Stimulated activated CD4-positive, alpha-beta T cell treated with anti-CD3 and anti-CD28 coated beads, Interleukin-12 subunit alpha, Interleukin-12 subunit beta, amount 100 ng/mL, for 4 hours (primary cell): ENCODE results near the gene AIF1.
A peak's percentile ranks its signal among the peaks of the same experiment; 100 is the strongest.

Experiments
- DNase-seq: peaks from one replicate; pipeline ENCODE4 v3.0.0-alpha.2; 2020

AIF1 gene

DNA sequence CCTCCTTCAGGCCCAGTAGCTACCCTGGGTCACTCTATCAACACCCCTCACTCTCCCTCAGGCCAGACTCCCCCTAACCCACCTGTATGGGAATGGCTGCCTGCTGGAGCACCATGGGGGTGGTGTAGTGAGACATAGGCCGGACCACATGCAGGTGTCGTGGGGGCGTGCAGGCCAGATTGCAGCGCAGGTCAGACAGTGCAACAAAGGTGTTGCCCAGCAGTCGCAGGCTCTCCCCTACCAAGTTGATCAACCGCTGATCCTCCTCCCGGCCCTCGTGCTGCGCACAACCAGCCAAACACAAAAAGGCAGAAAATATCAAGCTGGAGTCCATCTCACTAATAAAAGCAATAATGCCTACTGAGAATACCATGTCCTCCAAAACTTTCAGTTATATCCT is 30.3 kb downstream of the AIF1 start:
- DNase-seq, result no peak

DNA sequence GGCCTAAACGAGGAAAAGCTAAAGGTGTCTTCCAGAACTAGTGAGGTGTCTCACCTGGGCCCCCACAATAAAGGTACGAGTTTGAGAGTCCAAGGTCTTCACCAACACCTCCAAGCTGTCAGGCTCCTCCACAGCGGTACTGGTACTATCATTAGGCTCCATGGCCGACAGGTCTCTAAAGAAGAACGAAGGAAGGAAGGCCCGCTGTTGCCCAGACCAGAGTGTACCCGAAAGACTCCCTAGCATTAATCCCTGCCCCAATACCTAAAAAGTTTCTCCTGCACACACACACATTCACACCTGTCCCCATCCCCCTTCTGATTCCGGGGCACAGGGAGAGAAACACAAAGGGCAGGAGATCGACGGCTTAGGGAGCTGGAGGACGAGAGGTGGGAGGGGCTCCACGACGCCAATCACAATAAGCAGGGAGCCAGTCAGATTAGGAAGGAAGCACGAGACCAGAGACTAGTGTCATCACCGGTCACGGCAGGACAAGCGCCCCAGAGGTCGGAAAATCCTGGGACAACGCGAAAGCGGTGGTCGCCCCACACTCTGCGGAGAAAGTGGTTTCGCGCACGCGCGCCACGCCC is 36.7 kb downstream of the AIF1 start:
- no peak for DNase-seq

DNA sequence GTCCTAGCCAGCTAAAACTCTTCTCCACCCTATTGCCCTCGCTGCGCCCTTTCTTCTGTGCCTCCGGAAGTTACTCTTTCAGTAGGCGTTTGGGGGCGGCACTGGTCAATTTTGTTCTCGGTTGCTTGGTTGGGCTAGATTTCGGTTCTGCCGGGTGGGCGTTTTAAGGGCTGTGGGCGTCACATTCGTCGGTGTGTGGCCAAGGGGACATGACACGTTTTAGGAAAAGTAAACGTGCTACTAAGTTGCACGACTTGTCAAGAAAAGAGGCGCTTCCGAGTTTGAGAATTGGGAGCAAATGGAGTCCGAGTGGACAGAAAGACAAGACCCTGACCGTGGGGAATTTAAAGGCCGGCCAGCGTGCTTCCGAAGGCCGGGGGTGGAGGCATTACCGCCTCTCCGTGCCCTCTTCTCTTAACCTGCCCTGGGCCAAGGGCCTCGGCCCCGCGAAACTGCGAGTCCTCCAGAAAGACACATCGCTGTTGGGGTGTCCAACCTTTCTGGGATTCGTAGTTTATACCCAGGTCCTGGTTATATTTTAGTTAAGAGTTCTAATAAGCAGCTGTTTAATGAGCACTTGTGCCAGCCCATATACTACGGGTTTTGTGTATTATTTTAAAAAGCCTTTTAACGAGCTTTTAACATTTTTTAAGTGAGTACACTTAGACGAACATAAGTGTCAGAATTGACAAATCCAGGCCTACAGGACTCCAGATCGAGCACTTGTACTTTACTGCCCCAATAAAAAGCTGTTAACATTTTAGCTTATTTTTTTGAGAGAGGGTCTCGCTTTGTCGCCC is 38.1 kb downstream of the AIF1 start:
- DNase-seq, result peak; percentile 78

DNA sequence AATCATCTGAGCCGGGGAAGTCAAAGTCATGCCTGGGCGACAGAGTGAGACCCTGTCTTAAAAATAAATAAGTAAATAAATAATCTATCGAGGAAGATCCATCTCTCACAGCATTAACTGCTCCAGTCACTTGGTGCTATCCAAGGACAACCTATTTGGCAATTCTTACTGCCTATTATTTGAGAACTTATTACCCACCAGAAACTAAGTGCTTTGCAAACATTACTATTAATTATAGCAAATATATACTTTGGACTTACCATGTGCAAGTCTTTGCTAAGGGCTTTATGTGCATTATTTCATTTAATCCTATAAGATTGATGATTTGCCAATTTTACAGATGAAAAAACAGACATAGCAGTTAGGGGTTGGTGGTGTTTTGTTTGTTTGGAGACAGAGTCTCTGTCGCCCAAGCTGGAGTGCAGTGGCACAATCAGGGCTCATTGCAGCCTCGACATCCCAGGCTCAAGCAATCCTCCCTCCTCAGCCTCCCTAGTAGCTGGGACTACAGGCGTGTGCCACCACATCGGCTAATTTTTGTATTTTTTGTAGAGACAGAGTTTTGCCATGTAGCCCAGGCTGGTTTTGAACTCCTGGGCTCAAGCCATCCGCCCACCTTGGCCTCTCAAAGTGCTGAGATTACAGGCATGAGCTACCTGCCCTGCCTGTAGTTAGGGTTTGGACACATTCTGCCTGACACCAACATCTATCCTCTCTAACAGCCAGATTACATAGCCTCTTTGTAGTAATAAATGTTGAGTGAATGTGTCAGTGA is 39.7 kb downstream of the AIF1 start:
- DNase-seq, result no peak

DNA sequence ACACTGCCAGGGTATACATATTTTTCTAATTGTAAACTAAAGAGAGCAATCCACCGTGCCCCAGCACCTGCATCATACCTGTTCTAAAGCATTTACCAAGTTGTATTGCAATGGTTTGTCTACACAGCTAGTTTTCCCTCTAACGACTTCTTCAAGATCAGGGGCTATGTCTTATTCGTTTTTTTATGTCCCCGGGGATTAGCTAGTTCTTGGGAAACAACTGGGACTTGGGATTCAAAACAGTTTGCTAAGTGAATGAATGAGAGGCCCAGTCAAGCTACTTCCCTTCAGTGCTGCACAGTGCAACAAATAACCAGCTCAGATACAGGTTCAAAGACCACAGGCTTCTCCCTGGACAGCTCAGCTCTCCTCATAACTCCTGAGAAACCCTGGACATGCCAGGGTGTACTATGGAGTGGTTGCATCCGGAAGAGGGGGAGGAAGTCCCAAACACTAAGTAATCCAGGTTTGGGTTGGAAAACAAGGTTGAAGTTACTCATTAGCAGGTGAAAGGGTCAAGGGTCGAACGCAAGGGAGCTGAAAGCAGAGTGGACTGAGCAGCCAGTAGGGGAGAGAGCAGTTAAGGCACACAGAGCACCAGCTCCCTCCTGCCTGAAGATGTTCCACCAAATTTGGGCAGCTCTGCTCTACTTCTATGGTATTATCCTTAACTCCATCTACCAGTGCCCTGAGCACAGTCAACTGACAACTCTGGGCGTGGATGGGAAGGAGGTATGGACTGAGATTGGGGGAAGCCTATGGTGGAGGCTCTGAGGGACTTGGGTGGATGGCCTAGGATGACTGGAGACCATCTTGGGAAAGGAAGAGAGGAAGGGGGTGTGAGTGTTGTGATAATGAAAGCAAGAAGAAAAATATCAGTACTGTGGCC is 40.6 kb downstream of the AIF1 start, which contains the start of gene APOM:
APOM (plus strand) TSS at position 546 of the 889 bp plus-strand sequence; CDS start at position 619, 73 bp downstream.
- DNase-seq, result no peak

DNA sequence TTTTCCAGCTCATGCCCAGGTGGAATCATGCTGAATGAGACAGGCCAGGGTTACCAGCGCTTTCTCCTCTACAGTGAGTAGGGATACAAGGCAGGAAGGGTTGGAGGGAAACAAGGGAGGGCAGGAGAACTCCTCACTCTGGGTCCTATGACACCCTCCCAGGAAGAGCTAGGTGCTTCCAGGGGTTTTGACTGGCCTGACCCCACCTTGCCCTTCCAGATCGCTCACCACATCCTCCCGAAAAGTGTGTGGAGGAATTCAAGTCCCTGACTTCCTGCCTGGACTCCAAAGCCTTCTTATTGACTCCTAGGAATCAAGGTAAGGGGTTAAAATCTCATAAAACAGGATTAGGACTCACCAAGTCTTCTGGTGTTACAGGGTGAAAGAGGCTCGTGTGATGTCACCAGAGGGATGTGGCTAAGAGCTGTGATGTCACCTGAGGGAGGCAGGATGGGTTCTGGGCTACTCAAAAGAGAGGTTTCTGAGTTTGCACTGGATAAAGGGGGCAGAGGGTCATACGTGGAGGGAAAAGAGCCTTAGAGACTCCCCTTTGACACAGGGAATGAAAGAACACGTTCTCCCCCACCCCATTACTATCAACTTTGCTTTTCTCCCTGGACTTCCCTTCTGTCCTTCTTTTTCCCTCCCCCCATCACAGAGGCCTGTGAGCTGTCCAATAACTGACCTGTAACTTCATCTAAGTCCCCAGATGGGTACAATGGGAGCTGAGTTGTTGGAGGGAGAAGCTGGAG is 42.5 kb downstream of the AIF1 start:
- no peak for DNase-seq

DNA sequence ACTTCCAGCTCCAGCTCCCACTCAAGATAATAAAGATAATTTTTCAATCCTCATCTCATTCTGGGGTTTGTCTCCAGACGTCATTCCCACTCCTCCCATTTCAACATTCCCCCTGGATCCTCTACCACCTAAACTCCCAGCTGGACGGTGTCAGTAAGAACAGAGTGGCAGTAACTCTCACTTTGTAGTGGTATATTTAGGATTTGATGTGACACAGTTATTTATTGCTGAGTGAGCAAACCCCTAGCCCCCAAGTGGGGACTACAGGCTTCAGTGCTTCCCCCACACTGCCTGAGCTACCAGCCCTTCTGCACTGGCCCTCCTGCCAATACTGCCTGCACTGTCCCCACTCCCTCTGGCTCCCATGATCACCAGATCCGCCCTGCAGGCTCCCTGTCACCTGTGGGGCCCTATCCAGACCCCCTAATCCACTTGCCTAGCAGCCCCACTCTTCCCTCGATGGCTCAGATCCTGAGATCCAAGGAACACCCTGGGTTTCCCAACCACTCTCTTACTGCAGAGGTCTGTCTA is 43.2 kb downstream of the AIF1 start:
- no peak for DNase-seq

DNA sequence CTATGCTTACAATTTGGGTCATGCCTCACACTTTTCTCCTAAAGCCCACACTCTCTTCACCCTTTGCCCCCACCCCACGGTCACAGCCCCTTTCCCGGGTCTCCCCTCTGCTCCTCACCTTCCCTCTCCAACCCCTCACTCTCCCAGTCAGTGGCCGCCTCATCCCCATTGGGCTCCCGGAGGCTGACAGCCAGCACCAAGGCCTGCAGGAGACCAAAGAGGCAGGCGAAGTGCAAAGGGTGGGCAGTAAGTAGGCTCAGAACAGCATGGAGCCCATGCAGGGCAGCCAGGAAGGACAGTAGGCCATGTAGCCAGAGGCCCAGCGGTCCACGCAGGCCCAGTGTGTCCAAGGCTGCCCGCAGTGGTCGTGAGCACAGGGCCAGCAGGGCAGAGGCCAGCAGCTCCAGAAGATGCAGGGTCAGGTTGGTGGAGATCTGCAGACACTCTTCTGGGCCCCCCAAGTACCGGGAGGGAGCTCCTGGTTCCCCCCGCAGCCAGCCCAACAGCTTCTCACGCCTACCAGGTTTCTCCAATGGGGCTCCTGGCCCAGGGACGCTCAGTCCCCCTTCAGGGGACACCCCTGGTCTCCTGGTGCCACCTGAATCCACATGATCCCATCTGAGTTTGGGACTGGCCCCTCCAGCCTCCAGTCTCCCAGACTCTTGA is 44.1 kb downstream of the AIF1 start:
- no peak for DNase-seq

DNA sequence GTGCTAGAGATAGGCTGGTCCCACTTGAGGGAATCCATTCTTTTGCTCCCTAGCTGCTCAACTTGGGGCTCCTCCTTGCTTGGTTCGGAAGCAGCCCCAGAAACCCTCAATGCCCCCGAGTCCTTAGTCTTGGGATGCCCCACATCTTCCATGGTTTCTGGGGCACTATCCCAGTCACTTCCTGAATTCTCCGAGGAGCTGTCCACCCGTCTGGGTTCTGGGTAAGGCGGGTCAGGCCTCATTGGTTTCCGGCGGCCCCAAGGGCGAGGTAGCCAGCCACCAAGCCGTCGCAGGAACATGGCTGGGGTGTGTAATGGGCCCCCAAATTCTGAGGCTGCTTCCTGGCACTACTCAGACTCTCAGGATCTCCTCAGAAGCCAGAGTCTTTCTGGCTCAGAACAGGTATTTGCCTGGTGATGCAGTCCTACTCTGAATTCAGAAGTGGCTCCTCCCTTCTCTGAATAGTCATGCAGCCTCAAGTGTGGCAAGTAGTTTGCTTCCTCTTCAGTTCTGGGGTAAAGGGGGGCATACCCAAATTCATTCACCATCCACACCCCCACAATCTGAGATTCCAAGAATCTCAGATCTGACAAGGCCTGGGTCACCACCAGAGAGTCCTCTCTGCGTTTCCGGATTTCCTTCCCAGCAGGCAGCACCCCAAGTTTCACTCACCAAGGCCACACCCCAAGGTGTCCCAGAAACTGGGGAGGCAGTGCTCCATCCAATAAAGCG is 44.8 kb downstream of the AIF1 start:
- DNase-seq, result no peak

DNA sequence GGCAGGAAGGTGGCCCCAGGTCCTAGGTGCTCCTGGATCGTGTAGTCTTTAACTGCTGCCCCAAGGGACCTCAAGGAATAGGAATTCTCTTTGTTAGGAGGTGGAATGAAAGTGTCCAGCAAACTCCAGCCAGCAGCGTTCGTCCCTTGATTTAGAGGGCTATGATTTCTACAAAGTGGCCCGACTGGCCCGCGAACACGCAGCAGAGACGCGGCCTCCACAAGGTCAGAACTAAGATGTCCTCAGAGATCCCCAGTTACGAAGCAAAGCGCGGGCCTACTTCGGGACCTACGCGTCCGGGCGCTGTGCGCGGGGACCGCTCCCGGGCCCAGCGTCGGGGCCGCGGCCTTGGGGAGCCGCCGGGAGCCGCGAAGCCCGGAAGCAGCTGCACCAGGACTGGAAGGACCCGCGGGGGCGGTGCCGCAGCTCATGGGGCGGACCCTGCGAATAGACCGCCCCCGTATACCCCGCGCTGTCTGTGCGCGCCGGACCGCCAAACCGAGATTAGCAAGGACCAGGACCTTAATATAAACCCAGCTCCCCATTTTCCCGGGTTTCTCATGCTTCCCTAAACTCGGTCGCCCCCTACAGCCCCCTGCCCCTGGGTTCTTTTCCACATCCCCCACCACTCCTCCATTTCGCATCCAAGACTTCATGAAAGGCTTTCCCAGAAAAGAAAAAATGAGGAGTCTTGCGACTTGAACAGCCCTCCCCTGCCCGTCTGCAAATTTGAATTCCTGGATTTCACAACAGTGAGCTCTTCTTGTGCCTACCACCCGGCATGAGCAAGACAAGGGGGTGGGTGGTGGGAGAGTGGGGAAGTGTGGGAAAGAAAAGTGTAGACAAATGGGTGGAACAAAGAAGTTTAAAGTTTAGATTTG is 45.6 kb downstream of the AIF1 start, which contains the start of gene C6orf47:
C6orf47 (minus strand) TSS at position 398 of the 881 bp plus-strand sequence. CDS start 831 bp downstream, outside the sequence.
- DNase-seq, result peak; percentile 73

DNA sequence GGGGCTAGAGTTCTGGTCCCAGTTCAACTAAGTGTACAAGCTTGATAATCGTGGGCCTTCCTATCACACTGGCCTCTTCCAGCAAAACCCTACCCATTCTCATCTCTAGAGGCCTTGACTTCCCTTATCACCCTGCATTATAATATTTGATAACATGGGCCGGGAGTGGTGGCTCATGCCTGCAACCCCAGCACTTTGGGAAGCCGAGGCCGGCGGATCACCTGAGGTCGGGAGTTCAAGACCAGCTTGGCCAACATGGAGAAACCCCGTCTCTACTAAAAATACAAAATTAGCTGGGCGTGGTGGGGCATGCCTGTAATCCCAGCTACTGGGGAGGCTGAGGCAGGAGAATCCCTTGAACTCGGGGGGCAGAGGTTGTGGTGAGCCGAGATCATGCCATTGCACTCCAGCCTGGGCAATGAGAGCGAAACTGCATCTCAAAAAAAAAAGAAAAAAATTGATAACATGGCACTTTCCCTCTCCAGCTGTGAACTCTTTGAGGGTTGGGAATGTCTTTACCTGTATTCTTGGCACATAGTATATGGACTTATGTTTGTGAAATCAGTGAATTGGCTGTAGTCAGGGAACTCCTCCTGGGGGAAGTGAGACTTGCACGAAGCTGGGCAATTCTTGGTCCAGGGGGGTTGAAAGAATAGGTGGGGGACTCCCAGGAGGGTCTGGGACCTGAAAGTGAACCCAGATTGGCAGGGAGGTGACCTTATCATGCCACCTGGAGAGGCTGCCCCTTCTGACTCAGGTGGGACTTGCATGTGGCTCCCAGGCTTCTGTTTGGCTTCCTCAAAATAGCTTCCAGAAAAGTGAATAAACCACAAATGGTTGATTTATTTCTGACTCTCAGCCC is 46.5 kb downstream of the AIF1 start:
- no peak for DNase-seq

DNA sequence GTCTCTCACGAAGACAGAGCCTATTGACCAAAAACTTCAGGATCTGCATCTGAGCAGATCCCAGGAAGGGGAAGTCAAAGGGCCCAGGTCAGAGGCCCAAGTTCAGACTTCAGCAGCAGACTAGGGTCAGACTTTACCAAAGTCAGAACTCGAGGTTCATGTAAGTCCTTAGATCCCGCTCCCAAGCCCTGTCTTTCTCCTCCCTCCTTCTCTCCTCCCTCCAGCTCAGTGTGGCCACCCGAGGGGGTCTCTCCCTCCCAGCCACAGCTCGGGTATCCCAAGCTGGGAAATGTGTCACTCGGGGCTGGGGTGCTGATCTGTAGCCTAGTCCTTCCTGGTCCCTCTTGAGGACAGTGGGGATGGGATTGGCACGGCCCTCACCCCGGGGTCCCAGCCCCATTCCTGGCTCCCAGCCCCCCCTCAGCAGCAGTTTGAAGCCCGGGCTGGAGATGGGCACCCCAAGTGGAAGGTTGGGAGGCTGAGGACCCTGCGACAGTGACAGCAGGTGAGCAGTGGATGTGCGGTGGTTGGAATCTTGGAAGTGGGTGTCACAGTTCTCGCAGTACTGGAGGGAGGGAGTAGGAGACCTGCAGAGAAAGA is 47.2 kb downstream of the AIF1 start:
- no peak for DNase-seq

DNA sequence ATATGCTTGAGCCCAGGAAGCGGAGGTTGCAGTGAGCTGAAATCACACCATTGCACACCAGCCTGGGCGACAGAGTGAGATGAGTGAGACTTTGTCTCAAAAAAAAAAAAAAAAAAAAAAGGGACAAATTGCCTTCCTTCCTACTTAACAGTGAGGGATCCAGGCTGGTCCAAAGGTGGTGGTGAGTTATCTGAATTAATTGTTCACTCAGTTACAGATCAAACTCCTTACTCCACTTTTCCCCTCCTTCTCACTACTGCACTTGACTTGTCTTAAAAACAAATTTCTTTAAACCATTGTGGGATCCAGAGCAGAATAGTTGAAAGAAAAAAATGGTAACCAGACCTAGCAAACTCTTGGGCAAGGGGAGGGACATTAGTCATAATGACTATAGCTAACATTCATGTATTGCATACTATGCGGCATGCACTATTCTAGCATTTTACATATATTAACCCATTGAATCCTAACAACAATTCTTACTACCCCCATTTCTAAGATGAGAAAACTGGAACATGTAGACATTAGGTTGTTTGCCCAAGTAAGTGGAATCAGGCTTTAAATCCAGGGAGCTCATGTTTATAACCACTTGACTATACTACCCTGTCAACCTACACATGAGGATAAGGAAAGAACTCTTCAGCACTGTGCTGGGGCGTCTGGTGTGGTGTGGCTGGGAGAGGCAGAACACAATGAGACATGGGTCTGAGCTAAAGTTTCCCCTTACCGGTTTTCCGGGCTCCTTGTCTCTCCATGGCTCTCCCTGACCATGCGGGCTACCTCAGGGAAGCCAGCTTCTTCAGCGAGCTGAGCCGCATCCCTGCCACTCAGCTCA is 48.3 kb downstream of the AIF1 start:
- no peak for DNase-seq

DNA sequence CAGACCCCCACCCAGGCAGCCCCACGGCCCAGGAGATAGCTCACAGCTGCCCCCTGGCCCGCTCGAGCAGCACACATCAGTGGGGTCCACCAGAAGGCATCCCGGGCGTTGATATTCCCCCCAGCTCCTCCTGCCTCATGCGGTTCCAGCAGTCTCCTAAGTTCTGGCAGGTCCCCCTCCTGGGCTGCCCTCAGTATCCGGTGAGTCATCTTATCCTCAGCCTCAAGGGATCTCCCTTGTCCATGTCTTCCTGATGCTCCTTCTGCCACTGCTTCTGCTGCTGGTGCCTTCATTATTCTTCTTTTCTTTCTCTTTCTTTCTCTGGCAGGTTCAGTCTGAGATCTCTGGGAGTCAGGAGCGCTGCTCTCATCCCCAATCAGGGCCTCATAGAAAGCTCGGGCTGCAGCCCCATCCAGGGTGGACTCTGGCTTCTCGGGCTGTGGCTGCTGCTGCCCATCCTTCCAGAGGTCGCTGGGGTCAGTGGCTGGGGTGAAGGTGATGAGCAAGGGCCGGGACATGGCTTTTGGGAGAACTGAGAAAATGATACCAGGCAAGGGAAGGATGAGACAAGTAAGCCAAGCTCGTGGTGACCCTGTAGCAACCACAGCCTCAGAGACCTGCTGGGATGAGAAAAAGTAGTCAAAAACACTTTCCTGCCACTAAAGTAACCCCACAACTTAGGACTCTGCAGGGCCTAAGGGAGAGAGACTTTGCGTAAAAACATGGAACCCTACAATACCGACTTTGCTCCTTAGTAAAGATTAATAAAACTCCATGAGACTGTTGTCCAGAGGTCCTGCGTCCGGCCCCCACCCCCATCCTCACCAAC is 49.1 kb downstream of the AIF1 start:
- DNase-seq, result no peak

DNA sequence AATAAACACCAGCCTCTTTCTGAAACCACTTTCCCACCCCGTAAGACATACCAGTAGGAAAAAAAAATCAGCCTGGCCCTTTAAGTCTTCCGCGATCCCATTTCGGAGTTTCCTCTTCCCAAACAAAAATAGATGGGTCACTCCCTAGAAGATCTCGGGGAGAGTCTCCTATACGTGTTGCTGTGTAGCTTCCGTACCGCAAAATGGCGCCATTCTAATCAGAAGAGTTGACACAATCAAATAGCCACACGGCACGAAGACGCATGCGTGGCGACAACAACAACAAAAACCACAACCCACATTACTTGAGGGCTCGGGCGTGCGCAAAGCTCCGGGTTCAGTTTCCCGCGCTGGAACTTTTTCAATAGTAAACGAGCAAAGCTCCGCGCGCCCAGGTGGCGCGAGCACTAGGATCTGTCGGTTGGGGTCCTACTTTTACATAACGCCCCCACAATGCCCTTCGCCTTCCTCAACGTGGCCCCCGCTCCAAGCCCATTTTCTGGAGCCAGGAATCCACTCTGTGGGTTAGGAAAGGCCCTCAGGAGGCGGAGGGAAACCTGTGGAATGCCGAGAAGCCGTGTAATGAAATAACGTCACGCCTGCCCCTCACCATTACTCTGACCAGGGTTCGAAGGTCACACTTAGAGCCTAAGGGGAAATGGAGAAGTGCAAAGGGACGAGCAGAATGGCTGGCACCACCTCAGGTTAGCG is 49.9 kb downstream of the AIF1 start, which contains the start of gene GPANK1:
GPANK1 (minus strand) TSS at position 208 of the 711 bp plus-strand sequence. CDS start 519 bp downstream, outside the sequence.
- peak; percentile 82 for DNase-seq
